ENCODE data around the gene DNMT3B.
A peak's percentile ranks its signal among the peaks of the same experiment; 100 is the strongest.

Gene DNMT3B

DNA sequence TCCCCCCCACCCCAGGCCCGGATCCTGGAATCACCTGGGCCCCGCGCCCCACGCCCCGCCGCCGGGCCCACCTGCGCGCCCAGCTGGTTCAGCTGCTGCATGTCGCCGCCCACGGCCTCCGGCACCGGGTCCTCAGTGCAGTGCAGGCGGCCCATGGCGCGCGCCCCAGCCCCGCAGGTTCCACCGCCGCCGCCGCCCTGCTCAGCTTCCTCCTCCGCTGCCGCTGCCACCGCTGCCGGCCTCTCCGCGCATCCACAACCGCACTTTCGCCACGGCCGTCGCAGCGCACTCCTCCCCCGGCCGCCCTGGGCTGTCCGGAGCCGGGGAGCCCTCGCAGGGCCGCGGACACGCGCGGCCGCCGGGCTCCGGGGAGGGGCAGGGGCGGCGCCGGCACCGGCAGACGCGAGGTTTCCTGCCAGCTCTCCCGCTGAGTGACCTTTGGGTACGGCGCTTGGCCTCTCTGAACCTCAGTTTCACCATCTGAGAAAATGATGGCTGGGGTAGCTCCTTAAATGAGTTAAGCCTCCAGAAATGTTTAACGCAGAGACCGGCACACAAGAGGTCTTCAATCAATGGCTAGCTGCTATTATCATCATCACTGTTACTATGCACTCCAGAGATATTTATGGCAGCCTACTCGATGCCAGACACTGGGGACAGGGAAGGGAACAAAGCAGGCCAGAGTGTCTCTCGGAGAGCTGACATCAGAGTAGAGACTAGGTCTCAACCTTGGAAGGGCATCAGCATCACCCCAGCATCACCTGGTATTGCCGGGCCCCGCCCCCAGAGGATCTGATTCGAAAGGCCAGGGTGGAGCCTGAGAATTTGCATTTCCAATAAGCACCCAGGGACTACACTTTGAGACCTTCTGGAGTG is 18.7 kb upstream of the DNMT3B start, which contains the start of gene COMMD7:
TSS of gene COMMD7 (minus strand) at position 231 of the 876 bp plus-strand sequence. CDS start at position 155, 76 bp downstream.
- Histone ChIP-seq H3K27me3 (ENCODE audit: control insufficient read depth in 2 of 2, insufficient read depth in 2 of 2, low read length in 2 of 2) (no peaks in the 10 kb centered on the region), H3K36me3 (ENCODE audit: control insufficient read depth in 2 of 2, insufficient read depth in 2 of 2, low read length in 2 of 2) (no peaks in the 10 kb centered on the region), H3K27ac (ENCODE audit: low read depth in 2 of 2, low read length in 2 of 2) (peak within 1 kb of the TSS; percentile 55 to 61), H3K9ac (ENCODE audit: low read depth in 1 of 2, low read length in 2 of 2) (peak within 1 kb of the TSS; percentile 84 to 85), H3K4me1 (ENCODE audit: control insufficient read depth in 2 of 2, insufficient read depth in 2 of 2, low read length in 2 of 2) (peaks cover 10 to 13% of the 10 kb centered on the region in 2 donors), H3K4me3 (ENCODE audit: low read length in 2 of 2) (peak within 1 kb of the TSS; percentile 75 to 85), H3K9me3 (ENCODE audit: control insufficient read depth in 2 of 2, low read length in 2 of 2) (no peaks in the 10 kb centered on the region)

- Histone ChIP-seq H3K27ac (ENCODE audit: low read depth in 2 of 2, low read length in 2 of 2) (no peak overlapping the region), H3K4me3 (ENCODE audit: low read length in 2 of 2) (no peak overlapping the region), H3K9me3 (ENCODE audit: control insufficient read depth in 2 of 2, low read length in 2 of 2) (no peaks in the 10 kb centered on the region), H3K4me1 (ENCODE audit: control insufficient read depth in 2 of 2, insufficient read depth in 2 of 2, low read length in 2 of 2) (no peaks in the 10 kb centered on the region), H3K27me3 (ENCODE audit: control insufficient read depth in 2 of 2, insufficient read depth in 2 of 2, low read length in 2 of 2) (no peaks in the 10 kb centered on the region), H3K9ac (ENCODE audit: low read depth in 1 of 2, low read length in 2 of 2) (no peak overlapping the region), H3K36me3 (ENCODE audit: control insufficient read depth in 2 of 2, insufficient read depth in 2 of 2, low read length in 2 of 2) (no peaks in the 10 kb centered on the region)
Observed at GRCh38 chr20:32749914-32750637, 12.1 kb upstream of the DNMT3B start.

DNA sequence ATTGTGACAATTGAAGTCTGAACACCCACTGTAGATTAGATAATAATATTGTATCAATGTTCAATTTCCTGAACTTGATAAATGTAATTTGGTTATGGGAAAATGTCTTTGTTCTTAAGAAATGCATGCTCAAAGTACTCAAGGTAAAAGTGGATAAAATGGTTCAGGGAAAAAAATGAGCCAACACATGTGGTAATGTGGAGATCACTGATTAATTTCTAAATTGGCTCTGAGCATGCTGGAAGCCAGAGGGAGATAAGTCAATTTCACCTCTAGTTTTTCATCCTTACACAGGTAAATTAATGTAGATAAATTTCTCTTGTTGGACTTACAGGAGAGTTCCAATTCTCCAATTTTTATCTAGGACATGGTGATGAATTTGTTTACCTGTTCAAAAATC is 10.9 kb upstream of the DNMT3B start:
- Histone ChIP-seq H3K9me3 (ENCODE audit: control insufficient read depth in 2 of 2, low read length in 2 of 2) (no peaks in the 10 kb centered on the region), H3K27ac (ENCODE audit: low read depth in 2 of 2, low read length in 2 of 2) (no peak overlapping the region), H3K36me3 (ENCODE audit: control insufficient read depth in 2 of 2, insufficient read depth in 2 of 2, low read length in 2 of 2) (no peaks in the 10 kb centered on the region), H3K27me3 (ENCODE audit: control insufficient read depth in 2 of 2, insufficient read depth in 2 of 2, low read length in 2 of 2) (no peaks in the 10 kb centered on the region), H3K9ac (ENCODE audit: low read depth in 1 of 2, low read length in 2 of 2) (no peak overlapping the region), H3K4me3 (ENCODE audit: low read length in 2 of 2) (no peak overlapping the region), H3K4me1 (ENCODE audit: control insufficient read depth in 2 of 2, insufficient read depth in 2 of 2, low read length in 2 of 2) (no peaks in the 10 kb centered on the region)

DNA sequence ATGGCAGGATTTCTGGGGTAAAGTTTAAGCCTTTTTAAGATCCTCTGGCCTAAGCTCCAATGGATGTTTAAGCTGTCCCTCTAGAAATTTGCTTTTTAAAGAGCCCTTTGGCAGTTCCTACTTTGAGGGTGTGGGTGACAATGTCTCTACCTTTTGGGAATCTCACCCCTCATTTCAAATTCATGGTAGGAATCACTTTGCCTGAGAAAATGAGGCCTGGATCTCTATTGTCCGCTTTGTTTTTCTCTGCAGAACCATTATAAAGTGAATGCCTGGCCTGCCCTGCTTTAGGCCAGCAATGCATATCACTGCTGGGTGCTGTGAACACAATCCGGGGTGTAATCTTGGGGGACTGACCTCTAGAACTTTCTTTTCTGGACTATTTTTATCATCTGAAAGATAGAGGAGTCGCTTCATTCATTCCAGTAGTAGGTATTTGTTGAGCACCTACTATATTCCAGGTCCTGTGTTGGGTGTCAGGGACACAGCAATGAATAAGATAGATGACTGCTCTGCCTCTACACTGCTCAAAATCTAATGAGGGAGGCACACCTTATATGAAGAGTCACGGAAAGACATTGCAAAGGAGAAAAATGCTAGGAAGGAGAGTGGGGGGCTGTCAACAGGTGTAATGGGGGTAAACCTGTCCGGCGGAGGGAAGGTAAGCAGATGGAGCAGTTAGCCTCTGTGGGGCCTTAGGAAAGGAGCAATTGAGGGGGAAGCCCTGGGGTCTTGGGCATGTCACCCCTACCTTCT is 10.3 kb upstream of the DNMT3B start:
- Histone ChIP-seq H3K9ac (ENCODE audit: low read depth in 1 of 2, low read length in 2 of 2) (no peak overlapping the region), H3K36me3 (ENCODE audit: control insufficient read depth in 2 of 2, insufficient read depth in 2 of 2, low read length in 2 of 2) (no peaks in the 10 kb centered on the region), H3K4me1 (ENCODE audit: control insufficient read depth in 2 of 2, insufficient read depth in 2 of 2, low read length in 2 of 2) (no peaks in the 10 kb centered on the region), H3K27me3 (ENCODE audit: control insufficient read depth in 2 of 2, insufficient read depth in 2 of 2, low read length in 2 of 2) (no peaks in the 10 kb centered on the region), H3K27ac (ENCODE audit: low read depth in 2 of 2, low read length in 2 of 2) (no peak overlapping the region), H3K4me3 (ENCODE audit: low read length in 2 of 2) (no peak overlapping the region), H3K9me3 (ENCODE audit: control insufficient read depth in 2 of 2, low read length in 2 of 2) (no peaks in the 10 kb centered on the region)

DNA sequence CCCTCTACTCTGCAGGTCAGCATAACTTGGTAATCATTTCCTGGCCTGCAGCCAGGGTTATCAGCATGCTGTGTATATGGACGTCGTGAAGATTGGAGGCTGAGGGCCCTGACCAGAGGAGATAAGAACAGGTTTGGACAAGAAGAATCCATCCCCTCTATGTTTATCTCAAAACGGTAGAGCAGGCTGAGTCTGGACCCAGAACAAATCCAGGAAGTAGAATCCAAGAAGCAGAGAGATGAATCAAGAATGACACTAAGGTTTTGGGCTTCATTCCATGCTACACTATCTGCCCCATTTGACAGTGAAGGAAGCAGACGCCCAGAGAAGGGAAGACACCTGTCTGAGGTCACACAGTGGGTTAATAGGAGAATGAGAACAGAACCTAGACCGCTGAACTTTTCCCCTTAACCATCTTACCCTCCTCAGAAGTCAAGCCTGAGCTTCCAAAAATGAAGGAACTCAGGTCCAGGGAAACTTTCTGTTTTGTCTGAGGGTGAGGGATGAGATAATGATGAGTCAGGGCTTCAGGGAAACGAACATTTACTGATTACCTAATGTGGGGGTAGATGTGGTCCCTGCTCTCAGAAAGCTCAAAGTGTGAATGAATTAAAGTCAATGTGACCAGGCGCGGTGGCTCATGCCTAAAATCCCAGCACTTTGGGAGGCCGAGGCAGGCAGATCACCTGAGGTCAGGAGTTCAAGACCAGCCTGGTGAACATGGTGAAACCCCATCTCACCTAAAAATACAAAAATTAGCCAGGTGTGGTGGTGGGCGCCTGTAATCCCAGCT is 9.5 kb upstream of the DNMT3B start:
- H3K4me3 ChIP-seq (ENCODE audit: low read length in 2 of 2): no peak overlapping the region
- H3K27me3 ChIP-seq (ENCODE audit: control insufficient read depth in 2 of 2, insufficient read depth in 2 of 2, low read length in 2 of 2): no peaks in the 10 kb centered on the region
- H3K4me1 ChIP-seq (ENCODE audit: control insufficient read depth in 2 of 2, insufficient read depth in 2 of 2, low read length in 2 of 2): no peaks in the 10 kb centered on the region
- no peak overlapping the region for H3K9ac ChIP-seq (ENCODE audit: low read depth in 1 of 2, low read length in 2 of 2)
- no peaks in the 10 kb centered on the region for H3K9me3 ChIP-seq (ENCODE audit: control insufficient read depth in 2 of 2, low read length in 2 of 2)
- no peak overlapping the region for H3K27ac ChIP-seq (ENCODE audit: low read depth in 2 of 2, low read length in 2 of 2)
- no peaks in the 10 kb centered on the region for H3K36me3 ChIP-seq (ENCODE audit: control insufficient read depth in 2 of 2, insufficient read depth in 2 of 2, low read length in 2 of 2)

DNA sequence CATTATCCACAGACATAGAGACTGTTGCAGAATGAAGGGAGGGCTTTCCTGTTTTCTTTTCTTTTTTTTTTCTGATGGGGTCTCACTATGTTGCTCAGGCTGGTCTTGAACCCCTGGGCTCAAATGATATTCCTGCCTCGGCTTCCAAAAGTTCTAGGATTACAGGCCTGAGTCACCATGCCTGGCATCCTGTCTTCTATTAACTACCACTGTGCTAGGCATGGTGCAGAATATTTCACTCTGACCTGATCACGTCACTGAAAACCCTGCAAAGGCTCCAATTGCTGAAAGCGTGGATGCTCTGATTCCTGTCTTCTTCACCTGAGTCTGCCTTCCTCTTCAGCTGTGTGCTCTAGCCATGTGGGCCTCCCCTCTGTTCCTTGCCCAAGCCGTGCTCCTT is 8.5 kb upstream of the DNMT3B start:
- Histone ChIP-seq H3K4me1 (ENCODE audit: control insufficient read depth in 2 of 2, insufficient read depth in 2 of 2, low read length in 2 of 2) (no peaks in the 10 kb centered on the region), H3K27me3 (ENCODE audit: control insufficient read depth in 2 of 2, insufficient read depth in 2 of 2, low read length in 2 of 2) (no peaks in the 10 kb centered on the region), H3K4me3 (ENCODE audit: low read length in 2 of 2) (no peak overlapping the region), H3K9ac (ENCODE audit: low read depth in 1 of 2, low read length in 2 of 2) (no peak overlapping the region), H3K36me3 (ENCODE audit: control insufficient read depth in 2 of 2, insufficient read depth in 2 of 2, low read length in 2 of 2) (no peaks in the 10 kb centered on the region), H3K27ac (ENCODE audit: low read depth in 2 of 2, low read length in 2 of 2) (no peak overlapping the region), H3K9me3 (ENCODE audit: control insufficient read depth in 2 of 2, low read length in 2 of 2) (no peaks in the 10 kb centered on the region)

- no peaks in the 10 kb centered on the region for H3K4me1 ChIP-seq (ENCODE audit: control insufficient read depth in 2 of 2, insufficient read depth in 2 of 2, low read length in 2 of 2)
- no peaks in the 10 kb centered on the region for H3K9me3 ChIP-seq (ENCODE audit: control insufficient read depth in 2 of 2, low read length in 2 of 2)
- no peak overlapping the region for H3K9ac ChIP-seq (ENCODE audit: low read depth in 1 of 2, low read length in 2 of 2)
- no peaks in the 10 kb centered on the region for H3K36me3 ChIP-seq (ENCODE audit: control insufficient read depth in 2 of 2, insufficient read depth in 2 of 2, low read length in 2 of 2)
- no peak overlapping the region for H3K27ac ChIP-seq (ENCODE audit: low read depth in 2 of 2, low read length in 2 of 2)
- H3K4me3 ChIP-seq (ENCODE audit: low read length in 2 of 2): no peak overlapping the region
- H3K27me3 ChIP-seq (ENCODE audit: control insufficient read depth in 2 of 2, insufficient read depth in 2 of 2, low read length in 2 of 2): no peaks in the 10 kb centered on the region
Observed at GRCh38 chr20:32756156-32756555, 6.0 kb upstream of the DNMT3B start.

DNA sequence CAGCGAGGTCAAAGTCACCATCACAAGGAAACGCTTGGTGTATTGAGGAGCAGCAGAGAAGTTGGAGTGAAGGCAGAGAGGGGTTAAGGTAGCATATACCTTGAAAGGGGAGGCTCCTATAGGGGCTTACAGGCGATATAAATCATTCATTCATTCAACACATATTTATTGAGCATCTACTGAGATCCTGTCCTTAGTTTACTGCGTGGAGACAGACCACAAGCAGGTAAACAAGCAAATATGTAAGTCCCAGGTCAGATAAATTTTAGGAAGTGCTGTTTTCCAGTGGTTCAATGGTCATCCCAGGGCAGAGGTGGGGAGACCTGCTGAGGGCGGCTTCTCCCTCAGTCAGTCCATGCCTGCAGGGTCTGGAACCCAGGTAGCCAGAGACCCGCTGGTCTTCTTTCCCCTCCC is 761 bp upstream of the DNMT3B start:
- H3K9me3 ChIP-seq (ENCODE audit: control insufficient read depth in 2 of 2, low read length in 2 of 2): no peaks in the 10 kb centered on the region
- H3K27me3 ChIP-seq (ENCODE audit: control insufficient read depth in 2 of 2, insufficient read depth in 2 of 2, low read length in 2 of 2): no peaks in the 10 kb centered on the region
- peaks cover 9 to 12% of the 10 kb centered on the region in 2 donors for H3K4me1 ChIP-seq (ENCODE audit: control insufficient read depth in 2 of 2, insufficient read depth in 2 of 2, low read length in 2 of 2)
- H3K36me3 ChIP-seq (ENCODE audit: control insufficient read depth in 2 of 2, insufficient read depth in 2 of 2, low read length in 2 of 2): no peaks in the 10 kb centered on the region
- no peak overlapping the region for H3K27ac ChIP-seq (ENCODE audit: low read depth in 2 of 2, low read length in 2 of 2)
- peak overlapping the region; percentile 49 to 67 for H3K4me3 ChIP-seq (ENCODE audit: low read length in 2 of 2)
- H3K9ac ChIP-seq (ENCODE audit: low read depth in 1 of 2, low read length in 2 of 2): peak overlapping the region in 1 of 2 donors; percentile 9

GRCh38 chr20:32762754-32763201 is 593 bp downstream of the DNMT3B start:
- Histone ChIP-seq H3K27ac (ENCODE audit: low read depth in 2 of 2, low read length in 2 of 2) (no peak overlapping the region), H3K27me3 (ENCODE audit: control insufficient read depth in 2 of 2, insufficient read depth in 2 of 2, low read length in 2 of 2) (no peaks in the 10 kb centered on the region), H3K36me3 (ENCODE audit: control insufficient read depth in 2 of 2, insufficient read depth in 2 of 2, low read length in 2 of 2) (no peaks in the 10 kb centered on the region), H3K4me1 (ENCODE audit: control insufficient read depth in 2 of 2, insufficient read depth in 2 of 2, low read length in 2 of 2) (peaks cover 9 to 12% of the 10 kb centered on the region in 2 donors), H3K9me3 (ENCODE audit: control insufficient read depth in 2 of 2, low read length in 2 of 2) (no peaks in the 10 kb centered on the region), H3K9ac (ENCODE audit: low read depth in 1 of 2, low read length in 2 of 2) (peak overlapping the region; percentile 66 to 74), H3K4me3 (ENCODE audit: low read length in 2 of 2) (peak overlapping the region; percentile 58 to 81)
